ENCODE data around the gene EYS. TPM values are rescaled to one million over a fixed set of nuclear protein-coding genes. Genes with fewer than 3 reads are reported as not detected.
A peak's percentile ranks its signal among the peaks of the same experiment; 100 is the strongest.

EYS gene
- total RNA-seq, 1 experiment from 2014 or later: not detected

- ChIA-PET CTCF (interaction anchor here (1.7 to 5.7 kb wide), 3 partner anchors 9 to 453 kb away, joined by 3 to 138 read pairs (median 3); no protein-coding TSS in a partner anchor), POLR2A (no interaction called here), RAD21 (ENCODE audit: low non-redundant PET in 1 of 2, low total read pairs in 2 of 2, uncharacterized antibody in 2 of 2, unreplicated experiment in 2 of 2) (interaction anchor here in 1 of 2 experiments (0.6 to 1.1 kb wide), 2 partner anchors 22 to 452 kb away, joined by 3 to 7 read pairs; no protein-coding TSS in a partner anchor)
- Histone ChIP-seq H3K36me3 (ENCODE audit: control insufficient read depth in 1 of 2, insufficient read depth in 2 of 2, low read length in 2 of 2) (no peaks in the 10 kb centered on the region), H3K9me2 (ENCODE audit: insufficient read depth) (no peaks in the 10 kb centered on the region), H3K4me2 (ENCODE audit: low read length) (0 out of 2 replicates have a peak overlapping the region, but pooled peaks have one; percentile 13), H3K27me3 (ENCODE audit: insufficient read depth, low read length) (no peaks in the 10 kb centered on the region), H3K4me3 (replicated peaks in 1 of 2; ENCODE audit: low read depth in 1 of 2, low read length in 2 of 2) (no peak overlapping the region), H2AFZ (ENCODE audit: low read depth, low read length, poor library complexity, severe bottlenecking) (no peak overlapping the region), H3K9ac (ENCODE audit: low read length) (no peak overlapping the region), H3K9me3 (ENCODE audit: control insufficient read depth in 1 of 2, insufficient read depth in 1 of 2, low read depth in 1 of 2, low read length in 2 of 2) (no peaks in the 10 kb centered on the region), H3K4me1 (ENCODE audit: control insufficient read depth in 1 of 2, insufficient read depth in 2 of 2, low read length in 2 of 2) (peaks cover 0 to 27% of the 10 kb centered on the region in 2 experiments; a peak in 2 of 4 replicates), H3K27ac (ENCODE audit: low read depth, low read length) (no peak overlapping the region), H4K20me1 (ENCODE audit: insufficient read depth) (no peaks in the 10 kb centered on the region), H3K79me2 (ENCODE audit: insufficient read depth, low read length) (no peaks in the 10 kb centered on the region)
- ATAC-seq (no peak), DNase-seq (ENCODE audit: low read depth, low spot score) (no peak)
- TF ChIP-seq JUND (IDR thresholded peaks at IDR 0.05): no peak
- TF ChIP-seq CEBPB (IDR thresholded peaks at IDR 0.05; ENCODE audit: low read depth): no peak
- TF ChIP-seq EZH2phosphoT487 (IDR thresholded peaks at IDR 0.05; ENCODE audit: borderline replicate concordance): no peak
- no peak for TF ChIP-seq CTCF (IDR thresholded peaks at IDR 0.05 in 2 of 3, conservative IDR thresholded peaks at IDR 0.05 in 1 of 3; ENCODE audit: borderline replicate concordance in 1 of 3, insufficient read depth in 1 of 3, low read depth in 2 of 3, low read length in 2 of 3)
- no peak for TF ChIP-seq ZBTB33 (IDR thresholded peaks at IDR 0.05; ENCODE audit: extremely low read depth, insufficient replicate concordance, low read length)
- TF ChIP-seq ZNF274 (IDR thresholded peaks at IDR 0.05; ENCODE audit: low read depth, low read length): no peak
- no peak for TF ChIP-seq SIN3A (IDR thresholded peaks at IDR 0.05; ENCODE audit: low read depth)
- no peak for TF ChIP-seq MAX (IDR thresholded peaks at IDR 0.05)
- TF ChIP-seq EGR1 (IDR thresholded peaks at IDR 0.05; ENCODE audit: low read depth): no peak
- no peak for TF ChIP-seq POLR2A (IDR thresholded peaks at IDR 0.05; ENCODE audit: borderline replicate concordance, extremely low read depth, insufficient read depth, insufficient read length)
- no peak for TF ChIP-seq POLR2AphosphoS5 (IDR thresholded peaks at IDR 0.05; ENCODE audit: low read depth, low read length)
- TF ChIP-seq ZFX (IDR thresholded peaks at IDR 0.05): no peak
- no peak for TF ChIP-seq ATF3 (IDR thresholded peaks at IDR 0.05)
- no peak for TF ChIP-seq TCF7L2 (IDR thresholded peaks at IDR 0.05; ENCODE audit: borderline replicate concordance, extremely low read depth, insufficient read depth, insufficient read length)
- no TSS peak for BruUV-seq (replicated peaks)
- intact Hi-C loops (cut with micrococcal nuclease): loop anchor here (5.0 kb wide), 1 partner anchor 207 kb away; no protein-coding TSS in a partner anchor
Measured at GRCh38 chr6:63804381-63804956, 1902.6 kb downstream of the EYS start.
